ENCODE measurements around the gene C14orf180. TPM values are rescaled to one million over a fixed set of nuclear protein-coding genes. Genes with fewer than 3 reads are reported as not detected.

C14orf180 gene
- total RNA-seq, 6 donors from 2014 or later: not detected

DNA sequence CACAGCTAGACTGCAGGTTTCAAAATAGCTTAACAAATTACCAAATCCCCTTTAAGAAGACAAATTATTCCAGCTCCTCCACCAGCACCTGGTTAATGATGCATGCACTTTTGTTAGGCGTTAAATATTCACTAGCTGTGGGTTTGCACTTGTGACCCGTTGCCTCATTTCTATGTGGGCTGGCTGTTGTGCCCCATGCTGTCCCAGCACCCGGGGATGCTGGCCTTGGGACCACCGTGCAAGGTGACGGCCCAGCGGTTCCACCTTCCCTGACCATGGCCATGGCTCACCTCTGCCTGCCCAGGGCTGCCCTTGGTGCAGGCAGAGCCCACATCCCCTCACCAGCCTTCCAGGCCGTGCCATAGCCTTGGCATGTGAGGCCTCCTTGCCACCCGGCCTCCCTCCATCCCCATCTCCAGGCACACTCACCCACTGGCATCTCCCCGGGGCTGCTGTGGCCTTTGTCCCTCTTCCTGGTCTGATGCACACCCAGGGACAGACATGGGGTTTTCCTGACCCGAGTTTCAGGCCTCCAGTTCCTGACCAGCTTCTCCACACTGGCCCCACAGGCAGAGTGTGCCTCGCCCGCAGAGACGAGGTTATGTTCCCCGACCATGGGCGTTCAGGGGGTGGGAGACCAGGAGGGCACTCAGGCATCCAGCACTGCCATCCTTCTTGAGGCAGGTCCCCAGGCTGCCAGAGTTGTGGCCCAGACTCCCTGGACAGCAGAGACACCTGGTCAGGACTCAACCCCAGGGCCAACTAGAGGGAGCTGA lies 20.3 kb upstream of the C14orf180 start:
- H3K4me1 ChIP-seq: peaks cover 8 to 9% (median 9%) of the 10 kb centered on the region in 4 donors
- no peak overlapping the region for H3K4me3 ChIP-seq
- WGBS, 2 donors: 82 to 84% methylated on average over 12 to 15 of the region's 15 CpGs
- no peaks in the 10 kb centered on the region for H3K27me3 ChIP-seq
- TF ChIP-seq POLR2A (IDR thresholded peaks at IDR 0.05) (no peak), POLR2AphosphoS5 (IDR thresholded peaks at IDR 0.05) (no peak), EP300 (IDR thresholded peaks at IDR 0.05) (no peak)
- TF ChIP-seq, protein P1, sequence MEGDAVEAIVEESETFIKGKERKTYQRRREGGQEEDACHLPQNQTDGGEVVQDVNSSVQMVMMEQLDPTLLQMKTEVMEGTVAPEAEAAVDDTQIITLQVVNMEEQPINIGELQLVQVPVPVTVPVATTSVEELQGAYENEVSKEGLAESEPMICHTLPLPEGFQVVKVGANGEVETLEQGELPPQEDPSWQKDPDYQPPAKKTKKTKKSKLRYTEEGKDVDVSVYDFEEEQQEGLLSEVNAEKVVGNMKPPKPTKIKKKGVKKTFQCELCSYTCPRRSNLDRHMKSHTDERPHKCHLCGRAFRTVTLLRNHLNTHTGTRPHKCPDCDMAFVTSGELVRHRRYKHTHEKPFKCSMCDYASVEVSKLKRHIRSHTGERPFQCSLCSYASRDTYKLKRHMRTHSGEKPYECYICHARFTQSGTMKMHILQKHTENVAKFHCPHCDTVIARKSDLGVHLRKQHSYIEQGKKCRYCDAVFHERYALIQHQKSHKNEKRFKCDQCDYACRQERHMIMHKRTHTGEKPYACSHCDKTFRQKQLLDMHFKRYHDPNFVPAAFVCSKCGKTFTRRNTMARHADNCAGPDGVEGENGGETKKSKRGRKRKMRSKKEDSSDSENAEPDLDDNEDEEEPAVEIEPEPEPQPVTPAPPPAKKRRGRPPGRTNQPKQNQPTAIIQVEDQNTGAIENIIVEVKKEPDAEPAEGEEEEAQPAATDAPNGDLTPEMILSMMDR (IDR thresholded peaks at IDR 0.05): no peak
- ATAC-seq (ENCODE audit: low FRiP score in 2 of 2) (no peak), DNase-seq (peak in 1 of 2 donors; percentile 56)
- H3K36me3 ChIP-seq: no peaks in the 10 kb centered on the region
- no peaks in the 10 kb centered on the region for H3K9me3 ChIP-seq
- H3K27ac ChIP-seq: no peak overlapping the region

DNA sequence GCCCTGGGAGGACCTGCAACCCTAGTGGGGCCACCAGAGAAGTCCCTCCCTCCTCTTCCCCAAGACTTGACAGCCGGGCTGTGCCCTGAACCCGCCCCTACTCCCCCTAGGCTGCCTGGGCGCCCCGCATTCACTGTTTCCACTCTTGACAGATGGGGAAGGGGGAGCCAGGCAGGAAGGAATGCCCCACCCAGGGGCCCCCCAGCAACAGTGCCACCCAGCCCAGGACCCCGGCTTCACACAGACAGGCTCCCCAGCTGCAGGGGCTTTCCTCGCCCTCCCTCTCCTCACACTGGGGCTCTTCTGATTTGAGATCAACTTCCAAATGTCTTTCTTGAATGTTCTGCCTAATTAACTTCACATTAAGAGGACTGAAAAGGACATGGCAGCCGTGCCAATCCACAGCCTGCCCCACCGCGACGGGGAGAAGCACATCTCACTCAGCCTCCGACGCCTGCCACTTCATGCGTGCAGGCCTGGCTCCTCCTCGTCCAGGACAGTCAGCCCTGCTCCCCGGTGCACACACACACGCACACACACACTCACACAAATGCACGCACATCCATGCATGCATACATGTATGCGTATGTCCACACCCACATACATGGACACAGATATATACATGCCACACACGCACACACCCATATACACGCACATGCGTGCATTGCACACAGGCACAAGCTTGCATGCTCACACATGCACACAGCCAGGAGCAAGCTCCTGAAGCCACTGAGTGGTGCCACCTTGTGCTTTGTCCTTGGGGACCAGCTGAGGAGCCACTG lies 19.6 kb upstream of the C14orf180 start:
- peaks cover 0 to 6% (median 0%) of the 10 kb centered on the region in 4 donors for H3K27me3 ChIP-seq
- no peaks in the 10 kb centered on the region for H3K36me3 ChIP-seq
- DNase-seq: peak in 1 of 2 donors; percentile 55
- no peaks in the 10 kb centered on the region for H3K9me3 ChIP-seq
- no peak overlapping the region for H3K4me3 ChIP-seq
- H3K27ac ChIP-seq: no peak overlapping the region
- H3K4me1 ChIP-seq: peaks cover 8 to 11% (median 9%) of the 10 kb centered on the region in 4 donors
- no peak for TF ChIP-seq EP300 (IDR thresholded peaks at IDR 0.05)
- TF ChIP-seq, protein P1 (IDR thresholded peaks at IDR 0.05): no peak
- TF ChIP-seq POLR2AphosphoS5 (IDR thresholded peaks at IDR 0.05): no peak
- TF ChIP-seq POLR2A (IDR thresholded peaks at IDR 0.05): no peak
- ATAC-seq (ENCODE audit: low FRiP score in 2 of 2): no peak
- WGBS, 2 donors: 85 to 87% methylated on average over 15 to 19 of the region's 21 CpGs

DNA sequence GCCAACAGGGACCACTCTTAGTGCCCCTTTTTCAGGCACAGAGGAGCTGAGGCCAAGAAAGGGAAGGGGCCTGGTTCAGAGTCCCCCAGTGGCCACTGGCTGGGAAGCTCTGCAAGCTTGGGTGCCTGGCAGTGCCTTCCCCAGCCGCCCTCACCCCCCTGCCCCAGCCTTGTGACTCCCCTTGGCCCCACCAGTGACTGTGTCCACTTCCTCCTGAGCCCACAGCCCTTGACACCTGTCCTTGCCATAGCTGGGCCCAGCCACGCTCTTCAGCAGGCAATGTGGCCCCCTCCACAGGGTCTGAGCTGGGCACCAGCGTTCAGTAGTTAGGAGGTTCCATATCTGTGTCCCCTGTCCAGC lies 19.0 kb upstream of the C14orf180 start:
- H3K27ac ChIP-seq: no peak overlapping the region
- peaks cover 8 to 11% (median 9%) of the 10 kb centered on the region in 4 donors for H3K4me1 ChIP-seq
- H3K9me3 ChIP-seq: no peaks in the 10 kb centered on the region
- H3K27me3 ChIP-seq: peaks cover 0 to 11% (median 0%) of the 10 kb centered on the region in 4 donors
- WGBS, 2 donors: 70 to 78% methylated on average over 2 to 3 of the region's 3 CpGs
- TF ChIP-seq POLR2A (IDR thresholded peaks at IDR 0.05): no peak
- TF ChIP-seq EP300 (IDR thresholded peaks at IDR 0.05): no peak
- TF ChIP-seq POLR2AphosphoS5 (IDR thresholded peaks at IDR 0.05): no peak
- TF ChIP-seq, protein P1 (IDR thresholded peaks at IDR 0.05): no peak
- H3K4me3 ChIP-seq: no peak overlapping the region
- ATAC-seq (ENCODE audit: low FRiP score in 2 of 2) (no peak), DNase-seq (peak in 1 of 2 donors; percentile 29)
- no peaks in the 10 kb centered on the region for H3K36me3 ChIP-seq

DNA sequence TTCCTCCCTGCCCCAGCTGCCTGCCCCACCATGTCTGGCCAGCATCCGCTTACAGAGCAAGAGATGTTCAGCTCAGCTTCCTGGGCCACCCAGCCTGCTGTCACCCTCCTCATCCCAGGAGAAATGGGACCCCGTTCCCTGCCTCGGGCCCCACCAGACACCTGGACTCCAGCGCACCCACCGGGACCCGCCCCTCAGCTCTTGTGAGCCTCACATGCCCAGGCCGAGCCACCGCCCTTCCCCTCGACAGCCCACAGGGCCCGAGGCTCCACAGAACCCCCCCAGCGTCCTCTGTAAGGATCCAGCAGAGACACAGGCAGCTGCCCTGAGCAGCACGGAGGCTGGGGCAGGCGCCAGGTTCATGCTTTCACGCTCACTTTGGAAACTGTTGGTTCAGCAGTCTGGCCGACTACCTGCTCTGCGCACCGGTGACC lies 18.4 kb upstream of the C14orf180 start:
- WGBS, 2 donors: 51 to 61% methylated on average over 10 to 15 of the region's 17 CpGs
- Histone ChIP-seq H3K4me3 (no peak overlapping the region), H3K36me3 (no peaks in the 10 kb centered on the region), H3K27ac (no peak overlapping the region), H3K27me3 (peaks cover 0 to 13% (median 0%) of the 10 kb centered on the region in 4 donors), H3K9me3 (no peaks in the 10 kb centered on the region), H3K4me1 (peaks cover 8 to 11% (median 9%) of the 10 kb centered on the region in 4 donors)
- DNase-seq (peak in 1 of 2 donors; percentile 69), ATAC-seq (ENCODE audit: low FRiP score in 2 of 2) (no peak)
- no peak for TF ChIP-seq POLR2A (IDR thresholded peaks at IDR 0.05)
- no peak for TF ChIP-seq EP300 (IDR thresholded peaks at IDR 0.05)
